HG03103 (cell line): ENCODE measurements around the gene ARID5B.
"Not testable (repeated sequence)": the region's sequence is repeated elsewhere in the genome, so short reads cannot be mapped to it uniquely, and the experiment has no call there.

Experiments
- ATAC-seq: cut with Tn5 transposase; IDR thresholded peaks from one replicate; pipeline ENCODE4 v1.9.1; 2021; ENCODE audit warnings: low read depth; ENCODE audit not compliant: unreplicated experiment

The ARID5B gene

GRCh38 chr10:61963669-61964058 lies 62.2 kb downstream of the ARID5B start:
- no peak for ATAC-seq

GRCh38 chr10:61964059-61964709 lies 62.7 kb downstream of the ARID5B start:
- no peak for ATAC-seq

GRCh38 chr10:61964949-61965702 lies 63.6 kb downstream of the ARID5B start:
- no peak for ATAC-seq

GRCh38 chr10:61965703-61966395 lies 64.3 kb downstream of the ARID5B start:
- ATAC-seq: no peak

- no peak for ATAC-seq
These were observed 65.8 kb downstream of the ARID5B start for GRCh38 chr10:61967298-61967697.

- ATAC-seq: no peak
These were observed 68.9 kb downstream of the ARID5B start for GRCh38 chr10:61970182-61971002.

GRCh38 chr10:61971003-61971325 lies 69.5 kb downstream of the ARID5B start:
- no peak for ATAC-seq

- ATAC-seq: no peak
These were observed 71.7 kb downstream of the ARID5B start for GRCh38 chr10:61973169-61973568.

GRCh38 chr10:61973906-61974305 lies 72.4 kb downstream of the ARID5B start:
- no peak for ATAC-seq

- peak; percentile 18 for ATAC-seq
These were observed 73.3 kb downstream of the ARID5B start for GRCh38 chr10:61974601-61975390.

GRCh38 chr10:61975391-61975932 lies 74.0 kb downstream of the ARID5B start:
- ATAC-seq: peak; percentile 81

- ATAC-seq: not testable (repeated sequence)
These were observed 75.6 kb downstream of the ARID5B start for GRCh38 chr10:61976951-61977721.

GRCh38 chr10:61978965-61979364 lies 77.5 kb downstream of the ARID5B start:
- ATAC-seq: no peak

- ATAC-seq: no peak
These were observed 80.0 kb downstream of the ARID5B start for GRCh38 chr10:61981460-61981859.

GRCh38 chr10:61983255-61983654 lies 81.8 kb downstream of the ARID5B start:
- no peak for ATAC-seq

GRCh38 chr10:61984803-61985418 lies 83.4 kb downstream of the ARID5B start:
- no peak for ATAC-seq

- no peak for ATAC-seq
These were observed 84.2 kb downstream of the ARID5B start for GRCh38 chr10:61985715-61986114.

GRCh38 chr10:61986382-61986781 lies 84.9 kb downstream of the ARID5B start:
- ATAC-seq: no peak
